T1000 (cell line): ENCODE results near the gene HOXA9.

Experiments
- DNase-seq: peaks from one replicate; lab custom pipeline; 2025; ENCODE audit warnings: mixed read lengths; lab: John Stamatoyannopoulos, UW

Gene HOXA9

GRCh38 chr7:27176524-27176845 is 11.1 kb upstream of the HOXA9 start:
- no peak for DNase-seq

- no peak for DNase-seq
Measured at GRCh38 chr7:27175626-27176523, 10.5 kb upstream of the HOXA9 start.

GRCh38 chr7:27174874-27175625 is 9.7 kb upstream of the HOXA9 start:
- DNase-seq = no peak

GRCh38 chr7:27173956-27174873 is 8.9 kb upstream of the HOXA9 start, which contains the start of gene HOXA10:
Gene HOXA10, minus strand, starts transcription at chr7:27174320. Its CDS starts 14 bp downstream, at chr7:27174306.
- DNase-seq = no peak

- peak; percentile 59 for DNase-seq
Measured at GRCh38 chr7:27173511-27173955, 8.2 kb upstream of the HOXA9 start.

GRCh38 chr7:27172823-27173510 is 7.6 kb upstream of the HOXA9 start:
- peak; percentile 61 for DNase-seq

GRCh38 chr7:27172315-27172774 is 7.0 kb upstream of the HOXA9 start:
- no peak for DNase-seq

GRCh38 chr7:27171637-27172314 is 6.4 kb upstream of the HOXA9 start:
- DNase-seq = no peak

- DNase-seq = no peak
Measured at GRCh38 chr7:27171325-27171636, 5.9 kb upstream of the HOXA9 start.

GRCh38 chr7:27170426-27171324 is 5.3 kb upstream of the HOXA9 start:
- no peak for DNase-seq

GRCh38 chr7:27169658-27170425 is 4.5 kb upstream of the HOXA9 start:
- DNase-seq = no peak

- DNase-seq = no peak
Measured at GRCh38 chr7:27168265-27168947, 3.1 kb upstream of the HOXA9 start.

- DNase-seq = no peak
Measured at GRCh38 chr7:27167916-27168264, 2.6 kb upstream of the HOXA9 start.

- DNase-seq = no peak
Measured at GRCh38 chr7:27166531-27167505, 1.5 kb upstream of the HOXA9 start.

GRCh38 chr7:27165996-27166530 is 726 bp upstream of the HOXA9 start:
- DNase-seq = no peak

- no peak for DNase-seq
Measured at GRCh38 chr7:27164367-27165088, 809 bp downstream of the HOXA9 start.

- no peak for DNase-seq
Measured at GRCh38 chr7:27164045-27164366, 1.3 kb downstream of the HOXA9 start.
